GM19395 (cell line): Measurements from ENCODE around the gene EHMT1.
"Not testable (repeated sequence)": the region's sequence is repeated elsewhere in the genome, so short reads cannot be mapped to it uniquely, and the experiment has no call there.

Experiments used
- ATAC-seq: cut with Tn5 transposase; IDR thresholded peaks from one replicate; pipeline ENCODE4 v1.9.1; 2021; ENCODE audit warnings: mild to moderate bottlenecking, moderate library complexity; ENCODE audit not compliant: unreplicated experiment

Gene EHMT1

DNA sequence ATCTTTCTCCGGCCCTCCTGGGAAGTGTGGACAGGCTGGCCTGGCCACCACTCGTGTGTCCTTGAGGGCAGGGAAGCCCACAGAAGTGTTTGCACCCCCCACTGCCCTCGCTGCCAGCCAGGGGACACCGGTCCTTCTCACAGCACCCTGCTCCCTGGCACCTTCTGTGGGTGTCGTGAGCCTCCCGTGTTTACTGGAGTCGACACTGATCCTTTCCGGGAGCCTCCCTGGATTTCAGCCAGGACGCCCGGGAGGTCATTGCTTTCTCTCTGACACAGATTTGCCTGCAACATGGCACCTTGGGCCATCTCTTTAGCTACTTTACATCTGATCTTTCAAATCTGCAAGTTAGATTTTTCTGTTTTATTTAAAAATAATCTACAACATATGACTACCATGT lies 138.3 kb downstream of the EHMT1 start:
- ATAC-seq = no peak

DNA sequence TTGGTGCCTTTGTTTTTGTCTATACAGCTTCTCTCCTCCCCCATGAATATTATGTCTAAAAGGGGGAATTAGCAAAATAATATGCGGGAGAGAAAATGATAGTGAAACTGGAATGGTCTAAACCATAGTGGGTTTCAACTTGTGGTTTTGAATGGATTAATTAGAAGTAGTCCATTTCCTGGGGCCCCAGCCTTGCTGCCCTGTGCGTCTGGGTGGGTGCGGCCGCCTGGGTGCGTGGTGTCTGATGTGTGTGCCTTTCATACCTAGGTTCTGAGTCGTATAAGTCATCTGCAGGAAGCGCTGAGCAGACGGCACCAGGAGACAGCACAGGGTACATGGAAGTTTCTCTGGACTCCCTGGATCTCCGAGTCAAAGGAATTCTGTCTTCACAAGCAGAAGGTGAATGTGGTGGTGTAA lies 138.8 kb downstream of the EHMT1 start:
- peak; percentile 46 for ATAC-seq

DNA sequence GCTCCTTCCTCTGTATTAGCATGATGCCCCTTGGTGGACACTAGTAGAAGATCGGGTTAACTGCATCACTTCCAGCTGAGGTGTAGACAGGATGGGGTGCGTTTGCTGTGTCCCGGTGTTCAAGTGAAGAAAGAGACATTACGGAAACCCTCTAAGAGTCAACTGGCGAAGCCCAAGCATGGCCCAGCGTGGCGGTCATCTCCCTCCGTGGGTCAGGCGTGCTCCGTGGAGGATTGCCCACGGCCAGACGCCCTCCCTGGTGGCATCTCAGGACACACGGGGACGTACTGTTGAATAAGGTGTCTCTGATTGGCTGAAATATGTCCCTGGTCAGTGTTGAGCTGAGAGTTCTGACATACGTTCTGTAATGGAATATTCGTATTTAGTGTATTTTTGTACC lies 139.3 kb downstream of the EHMT1 start:
- no peak for ATAC-seq

DNA sequence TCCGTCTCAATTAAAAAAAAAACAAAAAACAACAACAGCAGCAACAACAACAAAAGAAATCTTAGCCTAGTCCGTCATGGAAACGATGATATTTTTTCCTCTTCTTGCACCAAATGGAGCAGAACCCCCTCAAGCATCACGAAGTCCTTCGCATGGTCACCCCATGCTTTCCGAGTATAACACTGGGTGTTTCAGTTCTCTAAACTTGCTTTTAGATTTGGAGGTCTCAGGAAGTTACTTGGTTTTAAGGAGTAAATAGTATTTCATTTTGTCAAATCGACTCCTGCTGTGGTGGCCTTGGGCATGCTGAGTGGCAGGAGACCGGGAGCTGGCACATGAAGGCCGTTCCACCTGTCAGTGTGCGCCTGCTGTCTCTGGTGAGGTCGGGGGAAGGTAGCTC lies 140.3 kb downstream of the EHMT1 start:
- ATAC-seq = no peak

DNA sequence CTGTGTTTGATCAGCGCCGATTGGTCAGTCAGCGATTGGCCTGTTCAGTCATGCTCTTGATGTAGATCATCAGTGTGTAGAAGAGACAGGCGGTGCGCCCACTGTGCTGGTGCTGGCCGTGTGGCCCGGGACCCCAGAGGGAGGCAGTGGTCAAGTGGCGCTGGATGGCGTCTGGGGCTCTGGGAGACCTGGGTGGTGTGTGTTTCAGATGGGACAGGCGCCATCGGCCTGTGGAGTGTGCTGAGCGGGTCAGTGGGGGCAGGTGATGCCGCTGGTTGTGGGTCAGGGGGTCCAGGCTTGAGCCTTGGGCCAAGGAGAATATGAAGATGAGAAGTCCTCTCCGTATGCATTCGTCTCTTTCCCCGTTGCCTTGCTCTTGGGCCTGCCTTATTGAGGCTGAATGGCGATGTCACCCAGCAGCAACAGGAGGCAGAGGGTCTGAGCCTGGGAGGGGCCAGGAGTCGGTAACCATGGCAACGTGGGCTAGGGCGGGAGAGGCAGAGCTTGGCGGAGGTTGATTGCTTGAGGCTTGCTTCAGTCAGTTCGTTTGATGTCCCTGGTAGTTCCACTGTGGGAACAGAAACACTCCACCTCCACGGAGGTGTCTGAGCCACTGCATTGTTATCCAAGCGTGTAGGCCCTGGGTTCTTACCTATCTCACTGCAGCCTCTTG lies 141.0 kb downstream of the EHMT1 start:
- no peak for ATAC-seq

DNA sequence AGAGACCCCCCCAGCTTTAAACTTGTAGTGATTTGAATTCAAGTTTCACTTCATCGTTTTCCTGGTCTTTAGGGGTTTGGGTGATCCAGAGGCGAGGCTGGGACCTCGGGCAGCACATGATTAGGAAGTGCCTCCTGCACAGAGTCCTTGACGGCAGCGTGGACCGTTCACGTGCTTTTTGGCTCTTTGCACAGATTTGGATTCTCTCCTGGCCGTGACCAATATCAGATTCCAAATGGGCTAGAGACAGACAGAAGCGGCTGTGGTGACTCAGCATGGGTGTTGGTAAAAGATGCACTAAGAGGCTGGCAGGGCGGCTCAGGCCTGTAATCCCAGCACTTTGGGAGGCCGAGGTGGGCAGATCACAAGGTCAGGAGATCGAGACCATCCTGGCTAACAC lies 141.6 kb downstream of the EHMT1 start:
- ATAC-seq = no peak

DNA sequence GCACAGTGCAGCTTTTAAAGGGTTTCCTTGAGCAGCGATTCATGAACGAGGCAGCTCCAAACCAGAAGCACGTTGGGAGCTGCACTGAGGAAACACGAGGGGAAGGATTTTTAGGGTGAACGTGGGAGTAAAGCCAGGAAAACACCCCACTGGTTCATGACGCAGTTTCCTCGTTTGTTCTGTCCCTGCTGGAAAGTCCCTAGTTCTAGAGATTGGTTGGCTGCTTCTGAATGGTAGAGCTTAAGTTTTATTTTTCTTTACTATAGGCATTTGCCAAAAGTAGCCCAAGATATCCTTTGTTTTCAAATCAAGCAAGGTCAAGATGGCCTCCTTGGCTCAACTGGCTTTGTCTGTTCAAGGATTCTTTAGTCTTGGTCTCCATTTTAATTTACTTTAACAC lies 142.2 kb downstream of the EHMT1 start:
- no peak for ATAC-seq

DNA sequence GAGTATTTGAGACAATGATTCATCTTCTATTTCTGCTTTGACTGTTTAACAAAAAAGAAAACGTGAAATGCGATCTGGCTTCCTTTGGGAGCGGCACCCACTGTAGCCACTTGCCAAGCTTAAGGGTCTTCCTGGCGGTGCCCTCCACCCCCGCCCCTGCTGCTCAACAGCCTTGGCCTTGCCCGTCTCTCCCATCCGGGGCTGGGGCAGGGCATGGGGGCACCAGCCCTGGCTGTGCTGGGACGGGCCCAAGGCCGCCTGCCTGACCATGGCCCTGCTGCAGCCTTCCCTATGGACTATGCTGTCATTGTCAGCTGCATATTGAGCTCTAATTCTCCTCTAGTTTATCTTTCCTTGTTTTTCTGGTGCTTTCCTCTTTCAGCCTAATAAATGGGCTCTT lies 143.0 kb downstream of the EHMT1 start:
- no peak for ATAC-seq

DNA sequence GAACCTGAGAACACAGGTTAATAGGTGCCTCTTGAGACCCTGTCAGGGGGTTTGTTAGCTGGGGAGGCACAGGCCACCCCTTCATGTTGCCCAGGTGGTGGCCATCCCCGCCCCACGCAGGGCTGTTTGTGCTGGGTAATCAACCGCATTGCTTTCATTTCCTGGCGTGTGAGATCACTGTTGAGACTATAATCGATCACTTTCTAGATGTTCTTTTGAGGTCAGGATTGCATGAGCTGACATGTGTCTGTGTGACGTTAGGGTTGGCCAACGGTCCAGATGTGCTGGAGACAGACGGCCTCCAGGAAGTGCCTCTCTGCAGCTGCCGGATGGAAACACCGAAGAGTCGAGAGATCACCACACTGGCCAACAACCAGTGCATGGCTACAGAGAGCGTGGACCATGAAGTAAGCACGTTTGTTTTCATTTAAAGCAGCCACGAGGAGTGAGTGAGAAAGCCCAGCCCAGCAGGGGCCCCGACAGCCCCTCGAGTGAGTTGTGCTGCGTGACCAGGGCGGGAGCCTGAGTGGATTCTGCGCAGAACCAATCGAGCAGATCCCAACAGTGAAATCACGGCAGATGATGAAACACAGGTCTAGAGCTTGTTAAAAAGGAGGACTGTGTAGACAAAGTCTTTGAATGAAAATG lies 143.7 kb downstream of the EHMT1 start:
- ATAC-seq = peak; percentile 68

DNA sequence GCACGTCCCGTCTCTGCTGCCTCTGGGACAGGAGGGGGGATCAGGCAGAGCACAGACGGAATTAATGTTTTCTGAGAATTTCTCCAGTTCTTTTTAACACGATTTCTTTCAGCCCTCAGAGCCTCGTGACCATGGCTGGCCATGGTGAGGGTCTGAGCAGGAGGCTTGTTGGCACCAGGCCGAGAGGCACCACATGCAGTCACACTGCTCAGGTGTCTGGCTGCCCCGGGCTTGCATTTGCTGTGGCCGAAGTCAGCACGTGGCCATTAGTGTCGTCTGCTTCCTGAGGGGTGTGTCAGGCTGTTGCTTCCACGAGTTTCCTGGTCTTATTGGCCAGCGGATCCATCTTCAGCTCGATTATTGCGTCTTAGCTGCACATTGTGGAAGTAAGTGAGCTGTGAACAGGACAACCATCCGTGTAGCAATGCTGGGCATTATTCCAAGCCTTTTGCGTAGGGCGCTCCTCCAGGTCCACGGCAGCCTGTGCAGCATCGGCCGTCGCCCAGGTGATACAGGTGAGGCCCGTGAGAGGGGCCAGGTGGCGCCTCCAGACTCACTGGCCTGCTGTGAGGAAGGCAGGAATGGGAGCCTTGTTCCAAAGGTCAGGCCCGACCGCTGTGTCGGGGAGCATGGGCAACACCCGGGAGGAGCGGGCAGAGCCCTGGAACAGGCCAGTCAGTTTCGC lies 144.6 kb downstream of the EHMT1 start:
- ATAC-seq = no peak

DNA sequence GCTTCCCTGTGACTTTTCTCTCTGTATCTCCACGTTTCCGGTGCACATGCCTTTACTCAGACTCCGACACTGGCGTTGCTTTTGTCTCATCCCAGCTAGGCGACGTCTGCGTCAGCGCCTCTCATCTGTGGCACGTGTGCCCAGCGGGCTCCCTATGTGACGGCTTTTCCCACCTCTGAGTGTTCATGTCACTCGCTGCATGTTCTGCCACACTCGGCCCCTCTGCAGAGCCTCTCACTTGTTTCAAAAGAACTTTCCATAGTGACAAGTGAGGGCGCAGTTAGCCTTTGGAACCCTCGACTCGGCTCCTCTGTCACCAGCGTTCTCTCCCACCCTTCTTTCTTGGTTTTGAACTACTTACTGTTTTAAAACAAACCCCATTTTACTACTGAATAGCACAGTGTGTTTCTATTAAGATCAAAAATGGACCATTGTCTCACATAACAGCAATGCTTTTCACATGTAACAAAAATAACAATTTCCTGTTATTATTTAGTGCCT lies 145.4 kb downstream of the EHMT1 start:
- ATAC-seq = no peak

DNA sequence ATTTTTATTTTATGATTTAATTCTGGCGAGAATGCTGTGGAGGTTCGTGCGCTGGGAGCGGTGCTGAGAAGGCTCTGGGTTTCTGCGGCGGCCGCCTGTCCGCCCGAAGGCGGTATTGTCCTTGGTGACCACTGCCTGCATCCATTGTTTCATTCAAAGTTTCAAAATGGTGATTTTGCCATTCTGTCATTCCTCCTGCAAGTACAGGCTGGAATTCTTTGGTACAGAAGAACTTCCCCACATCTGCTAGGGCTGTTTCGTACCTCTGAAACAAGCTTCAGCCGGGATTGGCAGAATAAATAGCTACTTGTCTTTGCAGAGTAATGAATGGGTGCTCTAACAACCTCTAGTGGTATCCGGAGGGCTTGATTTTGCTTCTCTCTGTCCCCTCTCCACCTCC lies 146.2 kb downstream of the EHMT1 start:
- ATAC-seq = no peak

DNA sequence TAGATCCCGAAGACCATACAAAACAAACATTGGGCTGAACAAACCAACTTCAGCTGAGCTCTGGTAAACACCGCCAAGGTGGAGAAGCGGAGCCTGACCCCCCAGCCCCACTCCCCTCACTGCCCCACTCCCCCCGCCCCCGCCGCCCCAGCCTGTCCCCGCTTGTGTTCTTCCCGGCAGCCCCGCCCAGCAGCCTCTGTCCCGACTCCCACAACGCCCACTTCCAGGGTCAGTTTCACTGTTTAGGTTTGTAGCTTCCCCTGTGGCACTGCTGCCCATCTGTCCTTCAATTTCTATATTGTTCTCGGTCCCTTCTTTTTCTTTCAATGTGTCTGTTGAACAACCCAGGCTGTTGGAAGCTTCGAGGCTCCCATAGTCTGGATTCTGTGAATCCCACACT lies 146.7 kb downstream of the EHMT1 start:
- no peak for ATAC-seq

DNA sequence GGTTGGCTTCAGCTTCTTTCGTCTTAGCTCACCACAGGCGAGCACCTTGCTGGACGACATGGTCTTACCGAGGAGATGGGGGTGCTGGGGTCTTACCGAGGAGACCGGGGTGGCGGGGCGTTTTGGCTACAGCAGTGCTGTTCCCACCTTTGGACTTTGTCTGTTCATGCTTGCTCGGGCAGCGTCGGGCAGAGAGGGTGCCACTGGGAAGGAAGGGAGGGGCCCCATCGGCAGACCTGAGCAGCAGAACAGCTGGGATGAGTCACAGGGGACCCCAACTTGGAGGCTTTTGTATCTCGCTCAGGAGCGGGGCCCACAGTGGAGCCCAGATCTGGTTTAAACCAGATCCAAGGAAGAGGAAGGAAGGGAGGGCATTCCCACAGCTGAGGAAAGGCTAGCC lies 152.8 kb downstream of the EHMT1 start:
- ATAC-seq = no peak

DNA sequence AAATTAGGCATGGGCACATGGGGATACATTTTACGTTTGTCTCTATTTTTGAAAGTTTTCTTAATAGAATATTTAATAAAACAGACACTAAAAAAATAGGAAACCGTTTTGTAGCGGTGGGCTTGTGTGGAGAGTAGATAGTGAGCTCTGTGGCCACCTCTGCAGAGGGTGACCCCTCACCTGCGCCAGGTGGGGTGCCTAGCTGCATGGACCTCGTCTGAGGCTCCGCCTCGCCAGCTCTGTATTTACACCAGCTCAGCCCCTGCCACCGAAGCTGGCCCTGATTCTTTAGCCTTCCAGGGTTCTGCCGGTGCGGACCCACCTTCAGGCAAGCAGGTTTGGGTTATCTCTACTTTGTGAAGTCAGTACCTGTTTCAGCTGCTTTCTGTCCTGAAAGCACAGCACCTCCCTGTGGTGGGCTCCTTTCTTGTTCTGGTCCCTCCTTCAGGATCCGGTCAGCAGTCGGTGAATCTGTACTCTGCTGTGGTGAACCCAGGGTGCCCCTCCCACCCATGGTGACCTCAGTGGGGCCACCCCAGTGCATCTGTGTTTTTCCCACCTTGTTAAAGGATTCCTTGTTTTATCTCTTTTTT lies 153.6 kb downstream of the EHMT1 start:
- no peak for ATAC-seq

DNA sequence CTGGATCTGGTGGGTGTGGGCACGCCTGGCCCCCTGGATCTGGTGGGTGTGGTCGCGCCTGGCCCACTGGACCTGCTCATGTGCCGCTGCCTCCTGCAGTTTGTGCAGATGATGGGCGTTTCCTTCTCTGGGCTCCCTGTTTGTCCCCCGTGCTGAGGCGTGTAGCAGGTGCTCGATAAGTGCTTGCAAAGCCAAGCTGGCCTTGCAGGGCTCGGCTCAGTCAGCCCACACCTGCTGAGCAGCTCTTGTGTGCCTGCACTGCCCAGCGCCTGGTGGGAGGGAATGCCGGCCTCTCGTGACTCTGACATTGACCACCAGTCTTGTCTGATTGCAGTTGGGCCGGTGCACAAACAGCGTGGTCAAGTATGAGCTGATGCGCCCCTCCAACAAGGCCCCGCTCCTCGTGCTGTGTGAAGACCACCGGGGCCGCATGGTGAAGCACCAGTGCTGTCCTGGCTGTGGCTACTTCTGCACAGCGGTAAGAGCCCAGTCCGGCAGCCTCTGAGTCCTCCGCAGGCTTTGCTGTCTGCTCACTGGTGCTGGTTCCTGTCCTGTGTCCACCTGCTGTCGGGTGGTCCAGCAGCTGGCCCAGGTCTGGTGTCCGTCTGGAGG lies 156.1 kb downstream of the EHMT1 start:
- no peak for ATAC-seq

DNA sequence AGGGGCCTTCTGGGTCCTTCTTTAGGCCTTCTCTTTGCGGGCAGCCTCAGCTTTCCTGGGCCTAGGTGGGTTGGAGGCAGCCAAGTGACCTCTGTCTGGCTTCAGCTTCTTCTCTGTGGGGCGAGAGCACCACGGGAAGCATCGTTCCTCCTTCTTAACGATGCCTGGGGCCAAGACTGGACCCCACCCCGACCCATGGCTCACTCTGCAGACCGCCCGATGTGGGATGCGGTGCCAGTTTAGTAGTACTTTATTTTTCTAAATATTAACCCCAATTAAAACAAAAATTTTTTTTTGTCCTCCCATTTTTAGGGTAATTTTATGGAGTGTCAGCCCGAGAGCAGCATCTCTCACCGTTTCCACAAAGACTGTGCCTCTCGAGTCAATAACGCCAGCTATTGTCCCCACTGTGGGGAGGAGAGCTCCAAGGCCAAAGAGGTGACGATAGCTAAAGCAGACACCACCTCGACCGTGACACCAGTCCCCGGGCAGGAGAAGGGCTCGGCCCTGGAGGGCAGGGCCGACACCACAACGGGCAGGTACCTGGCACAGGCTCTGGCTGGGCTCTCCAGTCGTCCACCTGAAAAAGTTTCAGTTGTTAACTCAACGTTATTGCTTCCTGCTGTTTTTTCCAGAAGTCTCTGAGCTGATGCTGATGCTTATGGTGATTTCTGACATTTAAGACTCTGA lies 157.6 kb downstream of the EHMT1 start:
- no peak for ATAC-seq

DNA sequence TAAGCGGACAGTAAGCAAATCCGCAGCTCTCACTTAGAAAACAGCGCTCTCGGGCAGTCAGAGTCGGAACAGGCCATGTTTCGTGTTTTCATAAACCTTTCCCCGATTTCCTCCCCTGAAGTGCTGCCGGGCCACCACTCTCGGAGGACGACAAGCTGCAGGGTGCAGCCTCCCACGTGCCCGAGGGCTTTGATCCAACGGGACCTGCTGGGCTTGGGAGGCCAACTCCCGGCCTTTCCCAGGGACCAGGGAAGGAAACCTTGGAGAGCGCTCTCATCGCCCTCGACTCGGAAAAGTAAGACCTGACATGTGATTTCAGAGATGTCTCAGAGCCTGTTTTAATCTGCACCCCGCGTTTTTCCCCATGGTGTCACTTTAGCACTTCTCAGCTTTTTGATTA lies 159.0 kb downstream of the EHMT1 start:
- ATAC-seq = no peak

DNA sequence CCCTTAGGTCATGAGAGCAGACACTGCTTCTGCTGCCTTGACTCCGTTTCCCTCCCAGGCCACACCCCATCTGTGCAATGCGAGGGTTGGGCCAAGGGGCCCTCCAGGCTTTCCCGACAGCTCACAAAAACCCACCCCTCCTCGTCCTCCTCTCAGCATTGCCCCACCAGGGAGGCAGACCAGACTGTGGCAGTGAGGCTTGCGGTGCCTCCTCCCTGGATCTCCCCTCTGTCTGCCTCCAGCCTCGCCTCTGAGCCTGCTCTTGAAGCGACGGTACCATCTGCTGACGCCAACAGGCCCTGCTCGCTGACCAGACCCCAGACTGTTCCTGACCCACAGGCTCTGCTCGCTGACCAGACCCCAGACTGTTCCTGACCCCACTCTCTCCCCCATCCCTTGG lies 159.5 kb downstream of the EHMT1 start:
- ATAC-seq = no peak

DNA sequence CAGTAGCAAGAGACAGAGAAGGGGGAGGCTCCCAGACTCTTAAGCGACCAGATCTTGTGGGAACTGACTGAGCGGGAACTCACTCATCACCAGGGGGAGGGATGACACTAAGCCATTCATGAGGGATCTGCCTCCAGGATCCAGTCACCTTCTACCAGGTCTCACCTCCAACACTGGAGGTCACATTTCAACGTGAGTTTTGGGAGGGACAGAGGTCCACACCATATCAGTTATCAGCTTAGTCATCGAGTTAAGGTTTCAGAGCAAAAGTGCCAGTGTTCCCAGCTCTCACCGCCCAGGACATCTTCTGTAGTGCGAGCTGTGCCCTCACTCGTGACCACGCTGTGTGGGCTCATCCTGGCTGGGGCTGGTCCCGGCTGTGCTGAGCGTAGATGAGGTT lies 160.1 kb downstream of the EHMT1 start:
- ATAC-seq = no peak

DNA sequence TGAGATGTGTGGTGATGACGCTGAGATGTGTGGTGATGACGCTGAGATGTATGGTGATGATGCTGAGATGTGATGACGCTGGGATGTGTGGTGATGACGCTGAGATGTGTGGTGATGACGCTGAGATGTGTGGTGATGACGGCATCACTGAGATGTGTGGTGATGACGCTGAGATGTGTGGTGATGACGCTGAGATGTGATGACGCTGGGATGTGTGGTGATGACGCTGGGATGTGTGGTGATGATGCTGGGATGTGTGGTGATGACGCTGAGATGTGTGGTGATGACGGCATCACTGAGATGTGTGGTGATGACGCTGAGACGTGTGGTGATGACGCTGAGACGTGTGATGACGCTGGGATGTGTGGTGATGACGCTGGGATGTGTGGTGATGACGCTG lies 161.2 kb downstream of the EHMT1 start:
- not testable (repeated sequence) for ATAC-seq
